Tibial nerve (tissue), 4 donors: ENCODE measurements around the gene ASTN2.

Source experiments
- EP300 ChIP-seq, 2 donors: sonication (generic); formaldehyde crosslinking; IDR thresholded peaks; one replicate each; pipeline ENCODE4 v1.6.1; 2017; ENCODE audit warnings: antibody characterized with exemption in 2 of 2, mild to moderate bottlenecking in 1 of 2
- POLR2A ChIP-seq, 2 donors: fragments of 450-650 bp; IDR thresholded peaks; one replicate each; pipeline ENCODE4 v1.6.1; 2017; ENCODE audit warnings: antibody characterized with exemption in 2 of 2, mild to moderate bottlenecking in 2 of 2, moderate library complexity in 2 of 2
- TF ChIP-seq, protein P1 (sequence below), 5 experiments: fragments of 200-600 bp in 3 of 5; fragments of 450-650 bp in 2 of 5; sonication (generic) in 3 of 5; IDR thresholded peaks; one replicate each; pipeline ENCODE4 v1.5.1; 2016 to 2019; ENCODE audit warnings: antibody characterized with exemption in 5 of 5, mild to moderate bottlenecking in 3 of 5, moderate library complexity in 2 of 5

DNA sequence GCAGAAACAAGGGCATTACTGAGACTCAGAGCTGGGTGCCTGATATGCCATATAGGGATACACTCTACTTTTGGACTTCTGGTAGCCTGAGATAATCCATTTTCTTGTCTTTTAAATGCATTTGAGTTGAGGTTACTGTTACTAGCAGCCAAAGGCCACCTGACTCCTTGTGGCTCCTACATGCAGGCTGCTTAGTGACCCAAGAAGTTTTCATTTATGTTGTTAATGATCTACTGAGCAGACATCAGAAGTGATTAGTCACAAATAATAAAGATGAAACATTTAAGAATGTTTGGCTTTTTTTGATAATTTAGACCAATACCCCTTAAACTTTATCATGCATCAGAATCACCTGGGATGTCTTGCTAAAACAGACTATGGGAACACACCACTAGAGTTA is 899.3 kb downstream of the ASTN2 start:
- TF ChIP-seq, protein P1, sequence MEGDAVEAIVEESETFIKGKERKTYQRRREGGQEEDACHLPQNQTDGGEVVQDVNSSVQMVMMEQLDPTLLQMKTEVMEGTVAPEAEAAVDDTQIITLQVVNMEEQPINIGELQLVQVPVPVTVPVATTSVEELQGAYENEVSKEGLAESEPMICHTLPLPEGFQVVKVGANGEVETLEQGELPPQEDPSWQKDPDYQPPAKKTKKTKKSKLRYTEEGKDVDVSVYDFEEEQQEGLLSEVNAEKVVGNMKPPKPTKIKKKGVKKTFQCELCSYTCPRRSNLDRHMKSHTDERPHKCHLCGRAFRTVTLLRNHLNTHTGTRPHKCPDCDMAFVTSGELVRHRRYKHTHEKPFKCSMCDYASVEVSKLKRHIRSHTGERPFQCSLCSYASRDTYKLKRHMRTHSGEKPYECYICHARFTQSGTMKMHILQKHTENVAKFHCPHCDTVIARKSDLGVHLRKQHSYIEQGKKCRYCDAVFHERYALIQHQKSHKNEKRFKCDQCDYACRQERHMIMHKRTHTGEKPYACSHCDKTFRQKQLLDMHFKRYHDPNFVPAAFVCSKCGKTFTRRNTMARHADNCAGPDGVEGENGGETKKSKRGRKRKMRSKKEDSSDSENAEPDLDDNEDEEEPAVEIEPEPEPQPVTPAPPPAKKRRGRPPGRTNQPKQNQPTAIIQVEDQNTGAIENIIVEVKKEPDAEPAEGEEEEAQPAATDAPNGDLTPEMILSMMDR (IDR thresholded peaks at IDR 0.05), result no peak
- no peak for TF ChIP-seq EP300 (IDR thresholded peaks at IDR 0.05)
- TF ChIP-seq POLR2A (IDR thresholded peaks at IDR 0.05), result no peak
